SK-N-SH (cell line): ENCODE measurements around the gene CBFA2T3.

ENCODE experiments used
- CHD2 ChIP-seq: fragments of 150-350 bp; IDR thresholded peaks from 2 replicates; pipeline ENCODE4 v1.6.1; 2018; ENCODE audit warnings: low read length; ENCODE audit not compliant: partially characterized antibody
- EP300 ChIP-seq, 2 experiments: IDR thresholded peaks; 2 replicates each; pipeline versions ENCODE4 v1.4.0 to v1.6.1; 2012; ENCODE audit warnings: borderline replicate concordance in 1 of 2, low read depth in 1 of 2, low read length in 1 of 2
- FOXJ3 ChIP-seq: sonication (generic); formaldehyde crosslinking; IDR thresholded peaks from 2 replicates; pipeline ENCODE4 v1.5.1; 2020; ENCODE audit warnings: mild to moderate bottlenecking, missing genetic modification reagents
- FOXM1 ChIP-seq: IDR thresholded peaks from 2 replicates; pipeline ENCODE4 v1.4.0; 2012; ENCODE audit warnings: low read depth, mild to moderate bottlenecking
- MXI1 ChIP-seq: IDR thresholded peaks from 2 replicates; pipeline ENCODE4 v1.6.1; 2012; ENCODE audit warnings: mild to moderate bottlenecking, low read depth, low read length, improper control_type of control experiment
- RXRA ChIP-seq: IDR thresholded peaks from 2 replicates; pipeline ENCODE4 v1.4.0; 2012; ENCODE audit warnings: low read depth, mild to moderate bottlenecking, borderline replicate concordance
- SMC3 ChIP-seq: IDR thresholded peaks from 2 replicates; pipeline ENCODE4 v1.6.1; 2012; ENCODE audit warnings: low read depth, low read length, improper control_type of control experiment
- TAF1 ChIP-seq: IDR thresholded peaks from 2 replicates; pipeline ENCODE4 v1.6.1; 2012; ENCODE audit warnings: low read depth, mild to moderate bottlenecking, low read length, moderate library complexity, borderline replicate concordance
- YY1 ChIP-seq: IDR thresholded peaks from 2 replicates; pipeline ENCODE4 v1.4.0; 2012; ENCODE audit warnings: low read depth, mild to moderate bottlenecking
- TF ChIP-seq, protein P1 (sequence below): fragments of 200-600 bp; sonication (generic); IDR thresholded peaks from 2 replicates; pipeline ENCODE4 v1.6.1; 2017; ENCODE audit warnings: antibody characterized with exemption, mild to moderate bottlenecking, moderate library complexity
- TF ChIP-seq, protein P2 (sequence below): IDR thresholded peaks from 2 replicates; pipeline ENCODE4 v1.4.0; 2012; ENCODE audit warnings: low read depth
- TF ChIP-seq, protein P3 (sequence below): IDR thresholded peaks from 2 replicates; pipeline ENCODE4 v1.4.0; 2012; ENCODE audit warnings: low read depth, borderline replicate concordance
- TF ChIP-seq, protein P4 (sequence below): IDR thresholded peaks from 2 replicates; pipeline ENCODE4; 2012

DNA sequence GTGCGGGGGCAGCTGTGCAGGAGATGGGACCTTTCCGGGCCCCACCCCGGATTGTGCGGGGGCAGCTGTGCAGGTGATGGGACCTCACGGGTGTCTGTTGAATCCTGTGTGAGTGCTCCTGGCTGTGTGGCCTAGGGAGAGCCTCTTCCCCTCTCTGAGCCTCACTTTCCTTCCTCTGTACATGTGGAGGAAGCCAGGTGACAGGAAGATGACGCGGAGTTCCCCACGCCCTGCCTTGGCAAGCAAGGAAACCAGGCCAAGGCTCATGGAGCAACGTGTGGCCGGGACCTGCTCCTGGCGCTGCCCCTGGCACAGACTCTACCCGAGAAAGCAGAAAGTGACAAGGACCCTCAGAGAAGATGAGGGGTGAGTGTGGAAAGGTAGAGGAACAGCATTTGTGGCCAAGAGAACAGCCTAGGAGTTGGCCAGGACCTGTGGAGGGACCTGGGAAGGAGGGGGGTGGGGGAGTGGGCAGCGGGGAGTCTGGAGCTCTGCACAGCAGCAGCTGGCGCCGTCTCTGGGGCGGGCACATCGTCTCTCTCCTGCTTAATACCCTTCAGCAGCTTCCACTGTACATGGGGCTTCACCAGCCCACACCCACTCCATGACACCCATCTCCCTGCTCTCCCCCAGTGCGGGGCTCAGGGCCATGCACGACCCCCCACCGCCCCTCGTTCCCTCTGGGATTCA lies 72.2 kb downstream of the CBFA2T3 start:
- no peak for TF ChIP-seq MXI1
- TF ChIP-seq, protein P1, sequence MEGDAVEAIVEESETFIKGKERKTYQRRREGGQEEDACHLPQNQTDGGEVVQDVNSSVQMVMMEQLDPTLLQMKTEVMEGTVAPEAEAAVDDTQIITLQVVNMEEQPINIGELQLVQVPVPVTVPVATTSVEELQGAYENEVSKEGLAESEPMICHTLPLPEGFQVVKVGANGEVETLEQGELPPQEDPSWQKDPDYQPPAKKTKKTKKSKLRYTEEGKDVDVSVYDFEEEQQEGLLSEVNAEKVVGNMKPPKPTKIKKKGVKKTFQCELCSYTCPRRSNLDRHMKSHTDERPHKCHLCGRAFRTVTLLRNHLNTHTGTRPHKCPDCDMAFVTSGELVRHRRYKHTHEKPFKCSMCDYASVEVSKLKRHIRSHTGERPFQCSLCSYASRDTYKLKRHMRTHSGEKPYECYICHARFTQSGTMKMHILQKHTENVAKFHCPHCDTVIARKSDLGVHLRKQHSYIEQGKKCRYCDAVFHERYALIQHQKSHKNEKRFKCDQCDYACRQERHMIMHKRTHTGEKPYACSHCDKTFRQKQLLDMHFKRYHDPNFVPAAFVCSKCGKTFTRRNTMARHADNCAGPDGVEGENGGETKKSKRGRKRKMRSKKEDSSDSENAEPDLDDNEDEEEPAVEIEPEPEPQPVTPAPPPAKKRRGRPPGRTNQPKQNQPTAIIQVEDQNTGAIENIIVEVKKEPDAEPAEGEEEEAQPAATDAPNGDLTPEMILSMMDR: no peak
- TF ChIP-seq SMC3: no peak
- TF ChIP-seq, protein P2, sequence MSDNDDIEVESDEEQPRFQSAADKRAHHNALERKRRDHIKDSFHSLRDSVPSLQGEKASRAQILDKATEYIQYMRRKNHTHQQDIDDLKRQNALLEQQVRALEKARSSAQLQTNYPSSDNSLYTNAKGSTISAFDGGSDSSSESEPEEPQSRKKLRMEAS: no peak
- TF ChIP-seq, protein P3, sequence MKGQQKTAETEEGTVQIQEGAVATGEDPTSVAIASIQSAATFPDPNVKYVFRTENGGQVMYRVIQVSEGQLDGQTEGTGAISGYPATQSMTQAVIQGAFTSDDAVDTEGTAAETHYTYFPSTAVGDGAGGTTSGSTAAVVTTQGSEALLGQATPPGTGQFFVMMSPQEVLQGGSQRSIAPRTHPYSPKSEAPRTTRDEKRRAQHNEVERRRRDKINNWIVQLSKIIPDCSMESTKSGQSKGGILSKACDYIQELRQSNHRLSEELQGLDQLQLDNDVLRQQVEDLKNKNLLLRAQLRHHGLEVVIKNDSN: no peak
- TF ChIP-seq FOXM1: no peak
- TF ChIP-seq RXRA: no peak
- TF ChIP-seq, protein P4, sequence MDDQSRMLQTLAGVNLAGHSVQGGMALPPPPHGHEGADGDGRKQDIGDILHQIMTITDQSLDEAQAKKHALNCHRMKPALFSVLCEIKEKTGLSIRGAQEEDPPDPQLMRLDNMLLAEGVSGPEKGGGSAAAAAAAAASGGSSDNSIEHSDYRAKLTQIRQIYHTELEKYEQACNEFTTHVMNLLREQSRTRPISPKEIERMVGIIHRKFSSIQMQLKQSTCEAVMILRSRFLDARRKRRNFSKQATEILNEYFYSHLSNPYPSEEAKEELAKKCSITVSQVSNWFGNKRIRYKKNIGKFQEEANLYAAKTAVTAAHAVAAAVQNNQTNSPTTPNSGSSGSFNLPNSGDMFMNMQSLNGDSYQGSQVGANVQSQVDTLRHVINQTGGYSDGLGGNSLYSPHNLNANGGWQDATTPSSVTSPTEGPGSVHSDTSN: no peak
- no peak for TF ChIP-seq CHD2
- TF ChIP-seq TAF1: no peak
- TF ChIP-seq YY1: no peak
- TF ChIP-seq EP300 (IDR thresholded peaks at IDR 0.05; ENCODE audit: borderline replicate concordance in 1 of 2, low read depth in 1 of 2, low read length in 1 of 2): no peak
- no peak for TF ChIP-seq FOXJ3 (CRISPR knock-in tag)
